K562 (cell line): ENCODE measurements around the gene NOL8. TPM values are rescaled to one million over a fixed set of nuclear protein-coding genes. Genes with fewer than 3 reads are reported as not detected.

Source experiments
- ELF2 ChIP-seq: fragments of 250-450 bp; sonication (Bioruptor Pico); IDR thresholded peaks from 2 replicates; pipeline ENCODE4 v1.5.0; 2021; ENCODE audit warnings: mild to moderate bottlenecking
- ESRRA ChIP-seq: fragments of 450-650 bp; IDR thresholded peaks from 2 replicates; pipeline ENCODE4 v1.6.1; 2014; ENCODE audit warnings: low read depth, mild to moderate bottlenecking, moderate library complexity, borderline replicate concordance
- GATA2 ChIP-seq: sonication (generic); formaldehyde crosslinking; IDR thresholded peaks from 2 replicates; pipeline ENCODE4 v1.4.0; 2020; ENCODE audit warnings: mild to moderate bottlenecking, missing genetic modification reagents
- LCOR ChIP-seq: sonication (generic); formaldehyde crosslinking; IDR thresholded peaks from 2 replicates; pipeline ENCODE4 v1.8.0; 2022; ENCODE audit warnings: mild to moderate bottlenecking, missing genetic modification reagents
- THRAP3 ChIP-seq: fragments of 450-650 bp; IDR thresholded peaks from 2 replicates; pipeline ENCODE4 v1.6.1; 2016; ENCODE audit warnings: mild to moderate bottlenecking, inconsistent platforms, borderline replicate concordance
- ZBTB12 ChIP-seq: fragments of 250-450 bp; sonication (Bioruptor Pico); IDR thresholded peaks from 2 replicates; pipeline ENCODE4 v1.4.0; 2020
- ZNF23 ChIP-seq: fragments of 250-450 bp; sonication (Bioruptor Pico); IDR thresholded peaks from 2 replicates; pipeline ENCODE4 v1.4.0; 2020; ENCODE audit warnings: mild to moderate bottlenecking
- ZNF282 ChIP-seq: sonication (generic); formaldehyde crosslinking; IDR thresholded peaks from 2 replicates; pipeline ENCODE4 v1.8.1; 2023; ENCODE audit warnings: missing genetic modification reagents
- ZNF644 ChIP-seq: fragments of 200-800 bp; sonication (Bioruptor generic); IDR thresholded peaks from 2 replicates; pipeline ENCODE4 v1.6.1; 2016; ENCODE audit warnings: low read depth, missing genetic modification characterization, missing compliant biosample characterization
- polyA plus RNA-seq, 8 experiments: library from polyadenylated mRNA; depleted of rRNA in 4 of 8; stranded (reverse) in 5 of 8; unstranded in 3 of 8; fragments of >200 nt; fragmentation: Nextera tagmentation in 2 of 8; fragmentation: Illumina TruSeq in 1 of 8; extraction: Ambion mirVana in 2 of 8; extraction: Trizol in 1 of 8; gene quantifications; 2 replicates each; pipeline versions ENCODE4 v1.2.1 to v1.2.3, GENCODE V29; 2011 to 2014; ENCODE audit warnings: inconsistent platforms in 1 of 8, missing spikeins in 1 of 8
- total RNA-seq, 7 experiments: library from RNA; depleted of rRNA in 6 of 7; stranded (reverse); fragments of >200 nt in 6 of 7; fragmentation: Illumina TruSeq in 2 of 7; extraction: Trizol in 2 of 7; gene quantifications; 2 replicates each; pipeline versions ENCODE4 v1.2.1 to v1.2.3, GENCODE V29; 2011 to 2021; ENCODE audit warnings: low replicate concordance in 1 of 7
- TF ChIP-seq, protein P1 (sequence below): fragments of 150-350 bp; IDR thresholded peaks from 2 replicates; pipeline ENCODE4 v1.6.1; 2014; ENCODE audit warnings: low read depth, mild to moderate bottlenecking, low read length, borderline replicate concordance
- TF ChIP-seq, protein P2 (sequence below): fragments of 450-650 bp; IDR thresholded peaks from 2 replicates; pipeline ENCODE4 v1.6.1; 2016; ENCODE audit warnings: mild to moderate bottlenecking, moderate library complexity

NOL8 gene
- total and polyA plus RNA-seq, 9 of the 15 experiments (the other 6 are each of a cell fraction or from before 2014, with no cell fraction given): 51.3 to 91.5 (median 58.7) TPM

GRCh38 chr9:92325269-92325990 lies at the start of gene NOL8, which contains the start of gene CENPP (continued):
- TF ChIP-seq, protein P1, sequence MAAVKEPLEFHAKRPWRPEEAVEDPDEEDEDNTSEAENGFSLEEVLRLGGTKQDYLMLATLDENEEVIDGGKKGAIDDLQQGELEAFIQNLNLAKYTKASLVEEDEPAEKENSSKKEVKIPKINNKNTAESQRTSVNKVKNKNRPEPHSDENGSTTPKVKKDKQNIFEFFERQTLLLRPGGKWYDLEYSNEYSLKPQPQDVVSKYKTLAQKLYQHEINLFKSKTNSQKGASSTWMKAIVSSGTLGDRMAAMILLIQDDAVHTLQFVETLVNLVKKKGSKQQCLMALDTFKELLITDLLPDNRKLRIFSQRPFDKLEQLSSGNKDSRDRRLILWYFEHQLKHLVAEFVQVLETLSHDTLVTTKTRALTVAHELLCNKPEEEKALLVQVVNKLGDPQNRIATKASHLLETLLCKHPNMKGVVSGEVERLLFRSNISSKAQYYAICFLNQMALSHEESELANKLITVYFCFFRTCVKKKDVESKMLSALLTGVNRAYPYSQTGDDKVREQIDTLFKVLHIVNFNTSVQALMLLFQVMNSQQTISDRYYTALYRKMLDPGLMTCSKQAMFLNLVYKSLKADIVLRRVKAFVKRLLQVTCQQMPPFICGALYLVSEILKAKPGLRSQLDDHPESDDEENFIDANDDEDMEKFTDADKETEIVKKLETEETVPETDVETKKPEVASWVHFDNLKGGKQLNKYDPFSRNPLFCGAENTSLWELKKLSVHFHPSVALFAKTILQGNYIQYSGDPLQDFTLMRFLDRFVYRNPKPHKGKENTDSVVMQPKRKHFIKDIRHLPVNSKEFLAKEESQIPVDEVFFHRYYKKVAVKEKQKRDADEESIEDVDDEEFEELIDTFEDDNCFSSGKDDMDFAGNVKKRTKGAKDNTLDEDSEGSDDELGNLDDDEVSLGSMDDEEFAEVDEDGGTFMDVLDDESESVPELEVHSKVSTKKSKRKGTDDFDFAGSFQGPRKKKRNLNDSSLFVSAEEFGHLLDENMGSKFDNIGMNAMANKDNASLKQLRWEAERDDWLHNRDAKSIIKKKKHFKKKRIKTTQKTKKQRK: no peak
- TF ChIP-seq, protein P2, sequence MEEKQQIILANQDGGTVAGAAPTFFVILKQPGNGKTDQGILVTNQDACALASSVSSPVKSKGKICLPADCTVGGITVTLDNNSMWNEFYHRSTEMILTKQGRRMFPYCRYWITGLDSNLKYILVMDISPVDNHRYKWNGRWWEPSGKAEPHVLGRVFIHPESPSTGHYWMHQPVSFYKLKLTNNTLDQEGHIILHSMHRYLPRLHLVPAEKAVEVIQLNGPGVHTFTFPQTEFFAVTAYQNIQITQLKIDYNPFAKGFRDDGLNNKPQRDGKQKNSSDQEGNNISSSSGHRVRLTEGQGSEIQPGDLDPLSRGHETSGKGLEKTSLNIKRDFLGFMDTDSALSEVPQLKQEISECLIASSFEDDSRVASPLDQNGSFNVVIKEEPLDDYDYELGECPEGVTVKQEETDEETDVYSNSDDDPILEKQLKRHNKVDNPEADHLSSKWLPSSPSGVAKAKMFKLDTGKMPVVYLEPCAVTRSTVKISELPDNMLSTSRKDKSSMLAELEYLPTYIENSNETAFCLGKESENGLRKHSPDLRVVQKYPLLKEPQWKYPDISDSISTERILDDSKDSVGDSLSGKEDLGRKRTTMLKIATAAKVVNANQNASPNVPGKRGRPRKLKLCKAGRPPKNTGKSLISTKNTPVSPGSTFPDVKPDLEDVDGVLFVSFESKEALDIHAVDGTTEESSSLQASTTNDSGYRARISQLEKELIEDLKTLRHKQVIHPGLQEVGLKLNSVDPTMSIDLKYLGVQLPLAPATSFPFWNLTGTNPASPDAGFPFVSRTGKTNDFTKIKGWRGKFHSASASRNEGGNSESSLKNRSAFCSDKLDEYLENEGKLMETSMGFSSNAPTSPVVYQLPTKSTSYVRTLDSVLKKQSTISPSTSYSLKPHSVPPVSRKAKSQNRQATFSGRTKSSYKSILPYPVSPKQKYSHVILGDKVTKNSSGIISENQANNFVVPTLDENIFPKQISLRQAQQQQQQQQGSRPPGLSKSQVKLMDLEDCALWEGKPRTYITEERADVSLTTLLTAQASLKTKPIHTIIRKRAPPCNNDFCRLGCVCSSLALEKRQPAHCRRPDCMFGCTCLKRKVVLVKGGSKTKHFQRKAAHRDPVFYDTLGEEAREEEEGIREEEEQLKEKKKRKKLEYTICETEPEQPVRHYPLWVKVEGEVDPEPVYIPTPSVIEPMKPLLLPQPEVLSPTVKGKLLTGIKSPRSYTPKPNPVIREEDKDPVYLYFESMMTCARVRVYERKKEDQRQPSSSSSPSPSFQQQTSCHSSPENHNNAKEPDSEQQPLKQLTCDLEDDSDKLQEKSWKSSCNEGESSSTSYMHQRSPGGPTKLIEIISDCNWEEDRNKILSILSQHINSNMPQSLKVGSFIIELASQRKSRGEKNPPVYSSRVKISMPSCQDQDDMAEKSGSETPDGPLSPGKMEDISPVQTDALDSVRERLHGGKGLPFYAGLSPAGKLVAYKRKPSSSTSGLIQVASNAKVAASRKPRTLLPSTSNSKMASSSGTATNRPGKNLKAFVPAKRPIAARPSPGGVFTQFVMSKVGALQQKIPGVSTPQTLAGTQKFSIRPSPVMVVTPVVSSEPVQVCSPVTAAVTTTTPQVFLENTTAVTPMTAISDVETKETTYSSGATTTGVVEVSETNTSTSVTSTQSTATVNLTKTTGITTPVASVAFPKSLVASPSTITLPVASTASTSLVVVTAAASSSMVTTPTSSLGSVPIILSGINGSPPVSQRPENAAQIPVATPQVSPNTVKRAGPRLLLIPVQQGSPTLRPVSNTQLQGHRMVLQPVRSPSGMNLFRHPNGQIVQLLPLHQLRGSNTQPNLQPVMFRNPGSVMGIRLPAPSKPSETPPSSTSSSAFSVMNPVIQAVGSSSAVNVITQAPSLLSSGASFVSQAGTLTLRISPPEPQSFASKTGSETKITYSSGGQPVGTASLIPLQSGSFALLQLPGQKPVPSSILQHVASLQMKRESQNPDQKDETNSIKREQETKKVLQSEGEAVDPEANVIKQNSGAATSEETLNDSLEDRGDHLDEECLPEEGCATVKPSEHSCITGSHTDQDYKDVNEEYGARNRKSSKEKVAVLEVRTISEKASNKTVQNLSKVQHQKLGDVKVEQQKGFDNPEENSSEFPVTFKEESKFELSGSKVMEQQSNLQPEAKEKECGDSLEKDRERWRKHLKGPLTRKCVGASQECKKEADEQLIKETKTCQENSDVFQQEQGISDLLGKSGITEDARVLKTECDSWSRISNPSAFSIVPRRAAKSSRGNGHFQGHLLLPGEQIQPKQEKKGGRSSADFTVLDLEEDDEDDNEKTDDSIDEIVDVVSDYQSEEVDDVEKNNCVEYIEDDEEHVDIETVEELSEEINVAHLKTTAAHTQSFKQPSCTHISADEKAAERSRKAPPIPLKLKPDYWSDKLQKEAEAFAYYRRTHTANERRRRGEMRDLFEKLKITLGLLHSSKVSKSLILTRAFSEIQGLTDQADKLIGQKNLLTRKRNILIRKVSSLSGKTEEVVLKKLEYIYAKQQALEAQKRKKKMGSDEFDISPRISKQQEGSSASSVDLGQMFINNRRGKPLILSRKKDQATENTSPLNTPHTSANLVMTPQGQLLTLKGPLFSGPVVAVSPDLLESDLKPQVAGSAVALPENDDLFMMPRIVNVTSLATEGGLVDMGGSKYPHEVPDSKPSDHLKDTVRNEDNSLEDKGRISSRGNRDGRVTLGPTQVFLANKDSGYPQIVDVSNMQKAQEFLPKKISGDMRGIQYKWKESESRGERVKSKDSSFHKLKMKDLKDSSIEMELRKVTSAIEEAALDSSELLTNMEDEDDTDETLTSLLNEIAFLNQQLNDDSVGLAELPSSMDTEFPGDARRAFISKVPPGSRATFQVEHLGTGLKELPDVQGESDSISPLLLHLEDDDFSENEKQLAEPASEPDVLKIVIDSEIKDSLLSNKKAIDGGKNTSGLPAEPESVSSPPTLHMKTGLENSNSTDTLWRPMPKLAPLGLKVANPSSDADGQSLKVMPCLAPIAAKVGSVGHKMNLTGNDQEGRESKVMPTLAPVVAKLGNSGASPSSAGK: peak; percentile 90
- peak; percentile 5; the same call in 1 of the 2 replicates for TF ChIP-seq LCOR (CRISPR knock-in tag)
- TF ChIP-seq THRAP3: peak; percentile 69; the same call in 1 of the 2 replicates
- TF ChIP-seq ELF2: peak; percentile 99
- no peak for TF ChIP-seq GATA2 (CRISPR knock-in tag)
- no peak for TF ChIP-seq ZNF282 (CRISPR knock-in tag)
- TF ChIP-seq ZNF644 (tag): no peak
- no peak for TF ChIP-seq ZNF23 (CRISPR knock-in tag)
- TF ChIP-seq ZBTB12: peak; percentile 14; the same call in 1 of the 2 replicates
- peak; percentile 79; the same call in 1 of the 2 replicates for TF ChIP-seq ESRRA
